Measurements from ENCODE around the gene AZIN2.
"Not testable (repeated sequence)": the region's sequence is repeated elsewhere in the genome, so short reads cannot be mapped to it uniquely, and the experiment has no call there.

The AZIN2 gene

DNA sequence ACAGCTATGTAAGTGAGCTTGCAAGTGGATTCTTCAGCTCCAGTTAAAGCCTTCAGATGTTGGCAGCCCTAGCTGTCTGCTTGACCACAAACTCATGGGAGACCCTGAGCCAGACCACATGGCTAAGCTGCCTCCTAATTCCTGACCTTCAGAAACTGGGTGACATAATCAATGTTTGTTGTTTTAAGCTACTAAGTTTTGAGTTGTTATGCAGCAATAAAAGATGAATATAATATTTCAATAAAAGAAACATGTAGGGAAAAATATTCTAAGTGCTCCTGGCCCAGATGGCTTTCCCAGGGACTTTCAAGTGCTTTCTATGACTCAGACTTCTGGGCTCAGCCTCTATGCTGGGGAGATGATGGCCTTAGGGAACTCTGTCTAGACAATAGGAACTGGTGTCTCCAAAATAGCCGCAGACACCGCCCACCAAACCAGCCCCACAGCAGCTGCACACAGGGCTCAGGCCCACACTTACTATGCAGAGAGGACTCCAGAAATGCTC is 20.3 kb upstream of the AZIN2 start:
- peak; percentile 55 for DNase-seq

DNA sequence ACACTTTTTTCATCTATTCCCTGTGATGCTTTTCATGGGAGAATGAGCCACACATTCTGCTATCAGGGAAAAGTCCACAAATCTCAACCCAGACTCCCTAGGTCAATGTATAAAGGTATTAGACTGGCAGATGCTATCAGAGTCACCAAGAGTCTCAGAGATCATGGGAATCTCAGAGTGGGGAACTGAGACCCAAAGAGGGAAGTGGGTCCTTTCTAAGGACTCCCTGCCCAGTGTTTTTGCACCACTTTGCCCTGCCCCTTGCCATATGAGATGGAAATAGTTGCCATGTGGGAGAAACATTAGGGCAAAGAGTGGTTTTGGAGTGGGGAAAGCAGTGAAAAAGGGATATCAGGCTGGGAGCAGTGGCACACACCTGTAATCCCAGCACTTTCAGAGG is 19.1 kb upstream of the AZIN2 start:
- DNase-seq = no peak

- DNase-seq = not testable (repeated sequence)
Observed at GRCh38 chr1:33064284-33064683, 16.7 kb upstream of the AZIN2 start.

- DNase-seq = no peak
Observed at GRCh38 chr1:33065301-33065700, 15.7 kb upstream of the AZIN2 start.

- DNase-seq = not testable (repeated sequence)
Observed at GRCh38 chr1:33066477-33066876, 14.5 kb upstream of the AZIN2 start.

DNA sequence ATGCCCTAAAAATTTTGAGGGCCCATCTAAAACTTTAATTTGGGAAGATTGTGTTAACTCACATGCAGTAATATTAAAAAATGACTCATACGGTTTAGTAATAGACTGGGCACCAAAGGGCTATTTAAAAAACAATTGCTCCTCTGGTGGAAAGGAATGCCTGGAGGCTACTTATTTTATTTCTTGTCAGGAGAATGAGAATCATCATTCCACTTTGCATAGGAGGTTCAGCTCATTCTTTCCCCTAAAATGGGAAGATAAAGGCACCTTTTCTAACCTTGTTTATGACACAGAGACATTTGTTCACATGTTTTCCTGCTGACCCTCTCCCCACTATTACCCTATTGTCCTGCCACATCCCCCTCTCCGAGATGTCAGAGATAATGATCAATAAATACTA is 12.8 kb upstream of the AZIN2 start:
- DNase-seq = not testable (repeated sequence)

GRCh38 chr1:33070628-33071027 is 10.3 kb upstream of the AZIN2 start:
- no peak for DNase-seq

DNA sequence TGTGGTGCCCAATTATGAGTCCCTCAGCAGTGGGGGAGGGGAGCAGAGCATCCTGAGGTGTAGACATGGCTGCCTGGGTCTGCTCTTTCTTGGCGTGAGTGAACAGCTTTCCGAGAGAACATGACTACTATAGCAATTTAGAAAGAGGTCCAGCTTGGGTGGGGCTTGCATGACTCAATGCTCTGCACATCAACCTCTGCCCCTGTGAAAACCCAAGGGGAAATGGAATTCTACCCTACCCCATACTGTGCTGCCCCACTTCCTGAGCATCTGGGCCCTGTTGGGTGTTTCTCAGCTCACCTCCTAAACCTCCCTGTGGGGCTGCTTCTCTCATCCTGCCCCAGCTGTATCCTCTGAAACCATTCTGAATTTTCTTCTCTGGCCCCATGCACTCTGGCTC is 8.2 kb upstream of the AZIN2 start:
- DNase-seq = no peak

GRCh38 chr1:33074193-33074945 is 6.6 kb upstream of the AZIN2 start:
- no peak for DNase-seq

- DNase-seq = no peak
Observed at GRCh38 chr1:33078030-33078591, 2.8 kb upstream of the AZIN2 start.

GRCh38 chr1:33080373-33080772 is 580 bp upstream of the AZIN2 start:
- DNase-seq = no peak

DNA sequence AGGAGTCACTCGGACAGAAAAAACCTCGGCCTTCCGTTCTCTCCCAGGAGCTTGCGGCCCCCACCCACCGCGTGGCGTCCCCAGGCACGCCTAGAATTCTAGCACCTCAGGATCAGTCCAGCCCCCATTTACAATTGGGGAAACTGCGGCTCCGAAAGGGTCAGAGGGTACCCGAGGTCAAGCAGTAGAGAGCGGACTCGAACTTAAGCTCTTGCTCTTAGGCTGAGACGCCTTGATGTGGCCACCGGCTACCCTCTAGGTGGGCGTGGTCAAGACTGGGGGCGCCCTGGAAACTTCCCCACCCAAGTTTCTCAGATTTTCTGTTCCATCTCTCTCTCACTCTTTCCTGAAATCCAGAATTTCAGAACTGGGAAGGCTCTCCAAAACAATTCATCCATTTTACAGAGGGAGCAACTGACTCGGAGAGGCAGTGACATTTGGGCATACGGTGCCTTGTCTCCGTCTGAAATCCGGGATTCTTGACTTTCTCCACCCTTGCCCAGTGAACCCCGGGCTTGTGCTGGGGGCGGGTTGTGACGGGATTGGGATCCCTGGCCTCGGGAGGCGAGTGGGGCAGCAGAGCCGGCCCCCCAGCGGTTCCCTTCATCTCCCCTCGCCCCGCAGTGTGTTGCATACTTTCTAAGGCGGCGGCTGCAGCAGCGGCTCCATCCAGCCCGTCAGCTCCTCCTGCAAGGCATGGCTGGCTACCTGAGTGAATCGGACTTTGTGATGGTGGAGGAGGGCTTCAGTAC is 777 bp downstream of the AZIN2 start:
- no peak for DNase-seq

GRCh38 chr1:33082575-33083108 is 1.7 kb downstream of the AZIN2 start:
- no peak for DNase-seq

DNA sequence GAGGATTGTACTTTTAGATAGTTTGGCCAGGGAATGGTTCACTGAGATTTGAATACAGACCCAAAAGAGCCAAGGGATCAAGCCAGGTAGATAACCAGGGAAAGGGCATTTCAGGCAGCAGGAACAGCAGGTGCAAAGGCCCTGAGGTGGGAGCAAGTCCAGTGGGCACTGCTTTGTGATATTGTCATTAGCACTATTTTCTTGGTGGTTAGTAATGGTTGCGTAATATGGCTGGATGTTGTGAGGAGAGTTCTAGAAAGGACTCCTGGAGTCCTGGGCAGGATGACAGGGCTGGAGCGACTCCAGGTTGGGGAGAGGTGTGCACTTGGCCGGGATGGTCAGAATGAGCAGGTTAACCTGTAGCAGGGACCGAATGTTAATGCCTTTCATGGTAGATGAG is 4.4 kb downstream of the AZIN2 start:
- no peak for DNase-seq

- DNase-seq = peak; percentile 3
Observed at GRCh38 chr1:33086384-33086850, 5.5 kb downstream of the AZIN2 start.

- no peak for DNase-seq
Observed at GRCh38 chr1:33087677-33088076, 6.7 kb downstream of the AZIN2 start.

GRCh38 chr1:33088119-33088906 is 7.4 kb downstream of the AZIN2 start:
- no peak for DNase-seq

GRCh38 chr1:33089457-33089856 is 8.5 kb downstream of the AZIN2 start:
- DNase-seq = no peak

GRCh38 chr1:33092438-33092837 is 11.5 kb downstream of the AZIN2 start:
- DNase-seq = no peak

- no peak for DNase-seq
Observed at GRCh38 chr1:33093004-33093403, 12.1 kb downstream of the AZIN2 start.

DNA sequence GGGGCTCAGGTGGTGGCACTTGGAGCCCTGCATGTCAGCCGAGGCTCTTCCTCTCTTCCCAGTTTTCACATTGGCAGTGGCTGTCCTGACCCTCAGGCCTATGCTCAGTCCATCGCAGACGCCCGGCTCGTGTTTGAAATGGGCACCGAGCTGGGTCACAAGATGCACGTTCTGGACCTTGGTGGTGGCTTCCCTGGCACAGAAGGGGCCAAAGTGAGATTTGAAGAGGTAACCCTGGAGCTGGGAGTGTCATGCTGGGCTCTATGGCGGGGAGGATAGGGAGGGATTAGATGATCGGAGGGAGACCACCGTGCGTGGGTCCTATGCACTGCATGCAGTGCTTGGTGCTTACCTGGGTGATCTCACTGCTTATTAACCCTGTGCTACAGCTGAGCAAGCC is 13.5 kb downstream of the AZIN2 start:
- no peak for DNase-seq

DNA sequence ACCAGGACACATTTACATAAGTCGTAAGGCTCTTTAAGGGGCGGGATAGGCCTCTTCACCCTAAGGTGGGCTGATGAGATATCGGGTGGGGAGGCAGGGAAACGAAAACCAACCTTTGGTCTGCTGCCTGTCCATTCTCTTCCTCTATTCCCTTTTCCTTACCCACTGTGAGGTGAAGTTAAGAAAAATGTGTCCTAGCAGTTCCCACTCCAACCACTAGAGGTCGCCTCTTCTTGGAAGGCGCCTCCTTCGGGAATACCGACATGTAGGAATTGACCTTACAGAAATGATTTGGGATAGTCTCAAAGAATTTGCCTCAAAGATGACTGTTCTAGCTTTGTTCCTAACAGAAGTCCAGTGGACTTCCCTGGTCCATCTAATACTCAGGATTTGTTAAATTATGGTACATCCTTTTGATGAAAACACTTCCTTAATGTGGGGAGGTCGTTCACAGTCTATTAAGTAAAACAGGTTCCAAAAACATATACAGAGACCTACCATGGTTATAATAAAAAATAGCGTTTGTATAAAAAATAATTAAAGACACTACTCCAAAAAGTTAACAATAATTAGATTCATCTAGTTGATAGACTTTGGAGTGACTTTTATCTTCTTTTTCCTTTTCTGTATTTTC is 14.1 kb downstream of the AZIN2 start:
- peak; percentile 23 for DNase-seq
